CD4-positive, alpha-beta T cell treated with Interleukin-4 for 1 hour (primary cell): Measurements from ENCODE around the gene MOB2.

Experiments
- DNase-seq, 2 donors: peaks; one replicate each; pipeline ENCODE4 v3.0.0-alpha.2; 2020 to 2022

The MOB2 gene

GRCh38 chr11:1484695-1485503 is 1.7 kb downstream of the MOB2 start:
- DNase-seq = no peak

- no peak for DNase-seq
Measured at GRCh38 chr11:1484061-1484671, 2.4 kb downstream of the MOB2 start.

DNA sequence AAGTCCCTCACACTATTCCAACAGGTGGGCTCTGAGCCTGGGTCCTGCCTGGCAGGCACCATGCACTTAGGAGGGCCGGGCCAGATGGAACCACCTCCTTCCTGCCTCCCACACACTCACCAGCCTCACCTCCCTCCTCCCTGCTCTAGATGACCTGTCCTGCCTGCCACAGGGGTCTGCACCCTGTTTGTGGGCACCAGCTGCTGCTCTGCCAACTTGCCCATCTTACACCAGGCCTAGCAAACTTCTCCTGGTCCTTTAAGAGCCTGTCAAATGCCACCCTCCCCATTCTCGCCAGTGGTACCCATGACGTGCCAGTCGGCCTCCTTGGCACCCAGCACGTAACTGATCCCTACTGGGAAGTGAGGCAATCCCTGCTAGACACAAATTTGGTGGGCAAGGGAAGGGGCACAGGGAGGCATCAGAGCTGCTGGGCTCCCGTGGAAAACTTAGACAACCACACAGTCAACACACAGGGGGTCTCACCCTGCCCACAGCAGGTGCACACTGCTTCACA is 3.1 kb downstream of the MOB2 start:
- no peak for DNase-seq

DNA sequence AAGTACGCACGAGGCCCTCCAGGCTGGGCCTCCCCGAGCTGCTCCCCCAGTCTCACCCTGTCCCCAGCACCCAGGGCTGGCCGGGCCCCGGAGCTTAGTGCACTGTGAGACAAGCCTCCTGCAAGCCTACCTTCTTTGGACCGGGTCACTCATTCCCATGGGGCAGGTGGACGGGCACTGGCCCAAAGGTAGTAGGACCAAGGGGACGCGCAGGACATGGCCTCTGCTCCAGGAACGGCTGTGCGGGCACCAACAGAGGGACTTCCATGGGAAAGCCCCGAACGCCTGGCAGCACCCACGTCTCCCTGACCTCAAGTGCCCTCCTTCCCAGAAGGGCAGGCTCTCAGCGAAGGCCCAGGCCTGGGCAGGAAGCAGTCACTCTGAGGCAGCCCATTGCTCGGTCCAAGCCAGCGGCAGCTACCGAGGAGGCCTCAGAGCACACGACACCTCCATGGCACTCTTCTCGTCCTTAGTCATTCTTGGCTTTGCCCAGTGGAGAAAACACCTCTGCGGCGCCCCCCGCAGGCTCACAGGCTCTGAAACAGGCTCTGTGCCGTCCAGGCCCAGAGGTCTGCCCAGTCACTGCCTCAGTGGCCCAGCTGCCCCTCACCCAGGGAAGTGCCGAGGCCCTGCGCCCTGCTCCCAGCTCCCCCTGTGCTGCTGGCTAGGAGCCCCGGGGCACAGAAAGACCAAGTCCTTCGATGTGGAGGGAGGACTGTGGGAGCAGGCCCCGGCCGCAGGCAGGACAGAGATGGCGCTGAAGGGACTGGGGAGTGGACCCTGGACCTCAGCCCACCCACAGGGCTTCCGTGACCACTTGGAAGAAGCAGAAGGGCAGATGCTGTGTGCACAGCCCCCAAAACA is 3.8 kb downstream of the MOB2 start:
- DNase-seq = no peak

- no peak for DNase-seq
Measured at GRCh38 chr11:1481861-1482441, 4.6 kb downstream of the MOB2 start.

DNA sequence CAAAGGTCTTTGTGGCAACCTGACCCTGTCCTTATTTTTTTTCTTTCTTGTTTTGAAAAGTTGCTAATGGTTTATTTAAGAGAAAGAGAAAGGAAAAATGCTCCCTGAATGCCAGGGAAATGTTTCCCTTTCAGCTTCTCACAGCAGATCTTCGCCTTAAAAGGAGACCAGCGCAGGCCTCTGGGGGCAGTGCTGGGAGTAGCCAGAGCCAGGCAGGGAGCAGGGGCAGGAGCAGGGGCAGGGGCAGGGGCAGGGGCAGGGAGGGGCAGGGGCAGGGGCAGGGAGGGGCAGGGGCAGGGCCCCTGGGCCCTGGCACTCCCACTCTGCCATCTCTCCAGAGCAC is 5.1 kb downstream of the MOB2 start:
- DNase-seq = no peak

- DNase-seq = no peak
Measured at GRCh38 chr11:1480555-1481482, 5.8 kb downstream of the MOB2 start.

- no peak for DNase-seq
Measured at GRCh38 chr11:1480191-1480554, 6.4 kb downstream of the MOB2 start.

DNA sequence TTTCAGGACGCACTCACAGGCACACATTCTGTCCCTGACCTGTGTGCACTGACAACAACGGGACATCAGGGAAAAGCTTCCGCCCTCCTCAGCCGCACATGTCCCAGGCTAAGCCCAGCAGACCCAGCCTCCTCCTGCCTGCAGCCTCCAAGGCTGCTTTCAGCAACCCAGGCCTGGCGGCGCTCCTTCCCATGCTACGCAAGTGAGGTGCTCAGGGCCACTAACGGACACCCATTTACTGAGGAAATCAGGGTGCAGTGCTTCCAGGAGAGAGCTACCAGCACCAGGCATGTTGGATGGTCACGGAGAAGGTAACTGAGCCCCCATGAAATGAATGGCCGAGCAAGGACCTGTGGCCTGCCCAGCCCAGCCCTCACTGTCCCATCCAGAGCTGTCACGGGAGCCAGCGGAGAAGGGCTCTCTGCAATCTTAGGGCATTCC is 6.9 kb downstream of the MOB2 start:
- no peak for DNase-seq

DNA sequence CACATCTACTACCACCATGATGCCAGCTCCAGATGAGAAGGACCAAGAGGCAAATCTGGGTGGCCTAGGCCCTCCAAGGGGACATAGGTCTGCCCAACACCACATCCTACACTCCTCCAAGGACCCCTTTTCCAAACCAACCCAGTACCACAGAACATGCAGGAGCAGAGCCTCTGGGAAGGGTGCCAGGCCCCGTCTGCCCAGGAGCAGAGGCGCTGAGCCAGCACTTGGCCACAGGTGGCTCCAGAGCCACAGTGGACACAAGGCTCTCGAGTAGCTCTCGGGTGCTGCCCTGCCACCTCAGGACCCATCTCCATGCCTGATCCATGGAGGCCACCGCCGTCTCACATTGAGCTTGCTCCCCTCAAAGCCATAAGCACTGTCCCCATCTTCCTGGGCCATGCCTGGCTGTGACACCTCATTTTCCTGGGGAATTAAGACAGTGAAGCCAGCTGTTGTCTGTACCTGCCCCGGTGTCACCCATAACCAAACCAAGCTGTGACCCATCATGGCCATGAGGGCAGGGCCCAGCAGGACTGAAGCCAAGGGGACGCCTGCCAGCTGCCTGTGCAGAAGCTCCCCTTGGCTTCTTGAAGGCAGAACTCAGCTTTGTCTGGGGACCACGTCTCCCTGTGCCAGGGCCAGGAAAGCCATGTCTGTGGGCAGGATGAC is 7.4 kb downstream of the MOB2 start:
- no peak for DNase-seq

DNA sequence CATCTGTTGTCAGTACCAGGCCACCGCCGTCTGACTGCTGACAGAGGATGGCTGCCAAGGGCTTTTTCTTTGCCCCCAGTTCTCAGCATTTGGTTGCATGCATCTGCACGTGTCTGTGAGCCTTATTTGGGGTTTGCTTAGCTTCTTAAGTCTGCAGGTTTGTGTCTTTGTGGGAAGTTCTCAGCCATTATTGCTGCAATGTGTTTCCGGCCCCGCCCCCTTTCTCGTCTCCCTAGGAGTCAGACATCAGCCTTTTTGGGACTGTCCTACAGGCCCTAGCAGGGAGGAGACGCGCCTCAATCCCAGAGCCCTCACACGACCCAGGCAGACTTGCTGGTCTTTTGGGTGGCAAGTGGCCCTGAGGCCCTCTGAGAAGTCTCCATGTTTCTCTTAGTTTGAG is 8.0 kb downstream of the MOB2 start:
- DNase-seq = no peak

GRCh38 chr11:1478011-1478410 is 8.6 kb downstream of the MOB2 start:
- no peak for DNase-seq

- no peak for DNase-seq
Measured at GRCh38 chr11:1476940-1477736, 9.4 kb downstream of the MOB2 start.

DNA sequence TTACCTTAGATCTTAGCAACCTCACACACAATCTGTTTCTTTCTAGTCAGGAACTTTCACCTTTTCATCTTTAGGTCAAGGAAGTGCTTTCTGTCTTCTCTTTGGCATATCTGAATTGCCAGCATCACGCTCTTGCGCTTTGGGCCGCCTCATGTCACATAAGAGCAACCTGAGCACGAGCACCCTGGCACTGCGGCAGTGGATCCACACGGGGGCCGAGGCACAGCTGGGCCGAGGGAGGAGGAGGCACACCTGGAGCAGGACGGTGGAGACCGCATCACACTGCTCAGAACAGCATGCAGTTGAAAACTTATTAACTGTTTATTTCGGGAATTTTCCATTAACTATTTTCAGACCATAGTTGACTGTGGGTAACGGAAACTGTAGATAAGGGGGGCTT is 10.7 kb downstream of the MOB2 start:
- DNase-seq = no peak

DNA sequence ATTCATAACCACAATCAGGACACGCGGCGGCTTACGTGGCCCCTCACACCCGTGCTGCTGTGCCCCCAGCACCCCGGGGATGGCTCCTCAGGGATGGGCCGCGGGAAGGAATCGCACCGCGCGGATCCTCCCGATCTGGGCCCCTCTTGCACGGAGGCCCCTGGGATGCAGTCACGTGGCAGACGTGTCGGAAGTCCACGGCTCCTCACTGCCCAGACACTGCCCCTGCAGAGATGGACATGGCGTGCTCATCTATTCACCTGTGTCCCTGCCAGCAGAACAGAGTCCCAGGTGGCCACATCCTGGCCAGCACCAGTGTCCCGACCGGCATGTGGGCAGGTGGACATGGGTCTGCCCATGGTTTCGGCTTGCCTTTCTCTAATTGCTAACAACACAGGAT is 12.8 kb downstream of the MOB2 start:
- DNase-seq = no peak

DNA sequence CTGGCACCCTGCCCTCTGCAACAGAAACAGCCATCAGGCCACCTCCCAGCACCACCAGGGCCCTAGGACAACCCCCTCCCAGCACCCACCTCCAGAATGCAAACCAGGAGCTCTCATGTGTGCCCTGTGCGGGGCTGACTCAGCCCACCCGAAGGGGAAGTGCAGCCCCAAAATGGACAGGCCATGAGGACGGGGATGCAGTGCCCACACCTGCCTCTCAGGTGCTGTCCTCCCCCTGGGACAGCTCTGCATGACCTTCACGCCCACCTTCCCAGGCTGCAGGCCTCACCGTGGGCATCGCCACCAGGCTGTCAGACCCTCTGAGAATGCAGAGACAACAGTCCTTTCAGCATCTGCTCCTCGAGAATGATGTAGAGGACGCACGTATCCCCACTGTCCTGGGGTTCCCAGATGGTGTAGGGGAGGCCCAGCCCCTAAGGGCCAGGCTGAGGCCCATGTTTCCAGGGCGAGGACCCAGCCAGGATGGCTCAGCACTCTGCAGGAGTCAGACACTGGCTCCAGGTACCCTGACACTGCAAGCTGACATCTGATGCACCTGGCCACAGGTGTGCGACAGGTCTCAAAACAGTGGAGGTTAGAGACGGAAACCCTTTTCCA is 13.5 kb downstream of the MOB2 start:
- no peak for DNase-seq

DNA sequence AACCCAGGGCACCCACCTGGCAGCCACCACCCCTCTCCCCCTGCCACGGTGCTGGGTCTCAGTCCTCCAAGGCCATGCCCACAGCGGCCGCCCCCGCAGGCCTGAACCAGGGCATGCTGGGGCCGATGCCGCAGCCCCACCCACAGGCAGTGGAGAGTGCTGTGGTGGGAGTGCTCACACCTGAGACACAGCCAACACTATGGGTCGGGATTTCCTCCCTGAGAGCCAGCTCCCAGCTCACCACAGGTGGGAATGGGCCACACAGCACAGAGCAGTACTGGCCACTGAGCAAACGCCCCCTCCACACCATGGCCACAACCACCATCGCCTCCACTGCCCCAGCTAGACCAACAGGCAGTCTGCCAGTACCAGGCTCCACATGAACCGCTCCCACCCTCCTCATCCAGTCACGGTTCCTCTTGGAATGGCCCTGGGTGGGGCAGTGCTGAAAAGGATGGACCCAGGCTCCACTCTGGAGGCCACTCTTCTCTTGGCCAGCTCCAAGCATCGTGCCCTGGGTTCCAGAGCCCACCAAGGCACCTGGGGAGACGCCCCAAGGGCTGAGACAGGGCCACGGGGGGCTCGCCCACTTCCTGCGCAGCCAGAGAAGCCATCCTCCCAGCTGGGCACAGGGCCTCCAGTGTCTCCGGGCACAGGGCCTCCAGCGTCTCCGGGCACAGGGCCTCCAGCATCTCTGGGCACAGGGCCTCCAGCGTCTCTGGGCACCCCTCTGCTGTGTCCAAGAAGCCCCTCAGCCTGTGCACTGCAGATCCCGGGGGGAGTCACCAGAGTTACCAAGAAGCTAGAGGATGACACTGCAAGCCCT is 14.2 kb downstream of the MOB2 start:
- DNase-seq = no peak

GRCh38 chr11:1471736-1472135 is 14.8 kb downstream of the MOB2 start:
- no peak for DNase-seq
